ENCODE data around the gene TRAIP.

DNA sequence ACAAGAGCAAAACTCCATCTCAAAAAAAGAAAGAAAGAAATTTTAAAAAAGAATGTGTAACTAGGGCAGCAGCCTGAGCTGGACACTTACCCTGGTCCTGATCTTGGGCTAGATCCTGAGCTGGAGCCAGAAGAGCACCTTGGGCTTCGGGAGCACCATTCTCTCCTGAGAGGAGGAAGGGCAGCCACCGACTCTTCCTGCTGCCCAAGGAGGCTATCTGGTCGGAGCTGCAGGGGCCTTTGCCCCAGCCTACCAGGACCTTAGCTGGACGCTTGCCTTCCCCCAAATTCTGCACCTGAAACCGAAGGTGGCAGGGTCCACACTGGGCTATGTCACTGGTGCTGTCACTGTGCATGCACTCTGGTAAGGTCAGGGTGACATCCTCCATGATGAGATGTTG is 20.2 kb upstream of the TRAIP start:
- TF ChIP-seq CTCF (conservative IDR thresholded peaks at IDR 0.05) (no peak), EZH2 (IDR thresholded peaks at IDR 0.05; ENCODE audit: low read depth) (no peak)
